Measurements from ENCODE around the gene SPOCK2. TPM values are rescaled to one million over a fixed set of nuclear protein-coding genes. Genes with fewer than 3 reads are reported as not detected.
A peak's percentile ranks its signal among the peaks of the same experiment; 100 is the strongest.

The SPOCK2 gene
- total and polyA plus RNA-seq, 2 of the 13 experiments (the other 11 are each of a cell fraction or from before 2014, with no cell fraction given), result 8.6 to 30.6 TPM

DNA sequence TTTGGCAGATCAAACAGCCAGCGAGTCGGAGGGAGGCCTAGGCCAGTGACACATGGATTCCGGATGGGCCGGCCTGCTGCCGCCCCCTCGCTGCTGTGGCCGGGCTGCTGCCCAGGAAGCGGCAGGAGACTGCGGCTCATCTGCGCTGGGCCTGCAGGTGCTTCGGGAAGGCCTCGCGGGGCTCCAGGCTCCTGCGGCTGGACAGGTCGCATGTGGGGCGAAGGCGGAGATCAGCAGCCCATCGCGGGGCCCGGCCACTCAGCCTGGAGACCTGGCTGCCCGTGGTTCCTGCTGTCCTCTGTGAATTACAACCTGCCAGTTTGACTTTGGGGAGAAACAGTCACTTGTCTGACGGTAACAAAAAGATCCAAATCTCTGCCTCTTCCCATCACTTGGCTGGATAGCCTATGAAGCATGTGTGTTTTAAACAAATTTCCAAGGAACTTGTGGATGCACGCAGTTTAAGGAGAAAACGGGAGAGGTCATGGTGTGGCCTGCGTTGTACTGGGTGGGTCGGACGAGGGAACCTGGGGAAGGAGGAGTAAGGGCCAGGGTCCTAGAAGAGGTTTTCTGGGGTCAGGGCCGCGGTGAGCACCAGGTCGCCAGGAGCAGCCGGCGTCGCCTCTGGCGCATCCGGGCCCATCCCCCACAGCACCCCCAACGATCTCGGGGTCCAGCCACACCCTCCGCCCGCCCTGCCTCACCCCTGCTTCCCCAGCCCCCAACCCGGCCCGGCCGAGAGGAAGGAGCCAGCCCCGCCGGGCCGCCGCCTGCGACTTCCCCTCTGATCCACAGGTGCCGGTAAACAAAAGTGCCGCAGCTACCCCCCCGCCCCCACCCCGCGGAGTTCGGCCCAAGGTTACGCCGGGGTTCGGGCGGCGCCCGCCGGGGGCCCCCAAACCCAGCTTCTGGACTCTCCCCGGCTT, 1.6 kb downstream of the SPOCK2 start (continued):
- TF ChIP-seq, protein P1, sequence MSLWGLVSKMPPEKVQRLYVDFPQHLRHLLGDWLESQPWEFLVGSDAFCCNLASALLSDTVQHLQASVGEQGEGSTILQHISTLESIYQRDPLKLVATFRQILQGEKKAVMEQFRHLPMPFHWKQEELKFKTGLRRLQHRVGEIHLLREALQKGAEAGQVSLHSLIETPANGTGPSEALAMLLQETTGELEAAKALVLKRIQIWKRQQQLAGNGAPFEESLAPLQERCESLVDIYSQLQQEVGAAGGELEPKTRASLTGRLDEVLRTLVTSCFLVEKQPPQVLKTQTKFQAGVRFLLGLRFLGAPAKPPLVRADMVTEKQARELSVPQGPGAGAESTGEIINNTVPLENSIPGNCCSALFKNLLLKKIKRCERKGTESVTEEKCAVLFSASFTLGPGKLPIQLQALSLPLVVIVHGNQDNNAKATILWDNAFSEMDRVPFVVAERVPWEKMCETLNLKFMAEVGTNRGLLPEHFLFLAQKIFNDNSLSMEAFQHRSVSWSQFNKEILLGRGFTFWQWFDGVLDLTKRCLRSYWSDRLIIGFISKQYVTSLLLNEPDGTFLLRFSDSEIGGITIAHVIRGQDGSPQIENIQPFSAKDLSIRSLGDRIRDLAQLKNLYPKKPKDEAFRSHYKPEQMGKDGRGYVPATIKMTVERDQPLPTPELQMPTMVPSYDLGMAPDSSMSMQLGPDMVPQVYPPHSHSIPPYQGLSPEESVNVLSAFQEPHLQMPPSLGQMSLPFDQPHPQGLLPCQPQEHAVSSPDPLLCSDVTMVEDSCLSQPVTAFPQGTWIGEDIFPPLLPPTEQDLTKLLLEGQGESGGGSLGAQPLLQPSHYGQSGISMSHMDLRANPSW (CRISPR knock-in tag; IDR thresholded peaks at IDR 0.05; ENCODE audit: borderline replicate concordance), result no peak
- peak; percentile 52; the same call in 1 of the 2 replicates for TF ChIP-seq TAF1 (CRISPR knock-in tag; IDR thresholded peaks at IDR 0.05)
- TF ChIP-seq, protein P2, sequence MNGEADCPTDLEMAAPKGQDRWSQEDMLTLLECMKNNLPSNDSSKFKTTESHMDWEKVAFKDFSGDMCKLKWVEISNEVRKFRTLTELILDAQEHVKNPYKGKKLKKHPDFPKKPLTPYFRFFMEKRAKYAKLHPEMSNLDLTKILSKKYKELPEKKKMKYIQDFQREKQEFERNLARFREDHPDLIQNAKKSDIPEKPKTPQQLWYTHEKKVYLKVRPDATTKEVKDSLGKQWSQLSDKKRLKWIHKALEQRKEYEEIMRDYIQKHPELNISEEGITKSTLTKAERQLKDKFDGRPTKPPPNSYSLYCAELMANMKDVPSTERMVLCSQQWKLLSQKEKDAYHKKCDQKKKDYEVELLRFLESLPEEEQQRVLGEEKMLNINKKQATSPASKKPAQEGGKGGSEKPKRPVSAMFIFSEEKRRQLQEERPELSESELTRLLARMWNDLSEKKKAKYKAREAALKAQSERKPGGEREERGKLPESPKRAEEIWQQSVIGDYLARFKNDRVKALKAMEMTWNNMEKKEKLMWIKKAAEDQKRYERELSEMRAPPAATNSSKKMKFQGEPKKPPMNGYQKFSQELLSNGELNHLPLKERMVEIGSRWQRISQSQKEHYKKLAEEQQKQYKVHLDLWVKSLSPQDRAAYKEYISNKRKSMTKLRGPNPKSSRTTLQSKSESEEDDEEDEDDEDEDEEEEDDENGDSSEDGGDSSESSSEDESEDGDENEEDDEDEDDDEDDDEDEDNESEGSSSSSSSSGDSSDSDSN (CRISPR knock-in tag; IDR thresholded peaks at IDR 0.05), result peak; percentile 91
- TF ChIP-seq ZNF891 (CRISPR knock-in tag; IDR thresholded peaks at IDR 0.05), result 0 out of 2 replicates have a peak, but pooled peaks have one; percentile 30
- TF ChIP-seq FOXC1 (CRISPR knock-in tag; IDR thresholded peaks at IDR 0.05; ENCODE audit: borderline replicate concordance), result no peak
- 0 out of 2 replicates have a peak, but pooled peaks have one; percentile 46 for TF ChIP-seq ZKSCAN8 (CRISPR knock-in tag; IDR thresholded peaks at IDR 0.05; ENCODE audit: borderline replicate concordance)
- TF ChIP-seq ZNF75D (CRISPR knock-in tag; IDR thresholded peaks at IDR 0.05; ENCODE audit: borderline replicate concordance), result no peak
- TF ChIP-seq, protein P3, sequence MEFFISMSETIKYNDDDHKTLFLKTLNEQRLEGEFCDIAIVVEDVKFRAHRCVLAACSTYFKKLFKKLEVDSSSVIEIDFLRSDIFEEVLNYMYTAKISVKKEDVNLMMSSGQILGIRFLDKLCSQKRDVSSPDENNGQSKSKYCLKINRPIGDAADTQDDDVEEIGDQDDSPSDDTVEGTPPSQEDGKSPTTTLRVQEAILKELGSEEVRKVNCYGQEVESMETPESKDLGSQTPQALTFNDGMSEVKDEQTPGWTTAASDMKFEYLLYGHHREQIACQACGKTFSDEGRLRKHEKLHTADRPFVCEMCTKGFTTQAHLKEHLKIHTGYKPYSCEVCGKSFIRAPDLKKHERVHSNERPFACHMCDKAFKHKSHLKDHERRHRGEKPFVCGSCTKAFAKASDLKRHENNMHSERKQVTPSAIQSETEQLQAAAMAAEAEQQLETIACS (CRISPR knock-in tag; IDR thresholded peaks at IDR 0.05), result no peak
- TF ChIP-seq, protein P4, sequence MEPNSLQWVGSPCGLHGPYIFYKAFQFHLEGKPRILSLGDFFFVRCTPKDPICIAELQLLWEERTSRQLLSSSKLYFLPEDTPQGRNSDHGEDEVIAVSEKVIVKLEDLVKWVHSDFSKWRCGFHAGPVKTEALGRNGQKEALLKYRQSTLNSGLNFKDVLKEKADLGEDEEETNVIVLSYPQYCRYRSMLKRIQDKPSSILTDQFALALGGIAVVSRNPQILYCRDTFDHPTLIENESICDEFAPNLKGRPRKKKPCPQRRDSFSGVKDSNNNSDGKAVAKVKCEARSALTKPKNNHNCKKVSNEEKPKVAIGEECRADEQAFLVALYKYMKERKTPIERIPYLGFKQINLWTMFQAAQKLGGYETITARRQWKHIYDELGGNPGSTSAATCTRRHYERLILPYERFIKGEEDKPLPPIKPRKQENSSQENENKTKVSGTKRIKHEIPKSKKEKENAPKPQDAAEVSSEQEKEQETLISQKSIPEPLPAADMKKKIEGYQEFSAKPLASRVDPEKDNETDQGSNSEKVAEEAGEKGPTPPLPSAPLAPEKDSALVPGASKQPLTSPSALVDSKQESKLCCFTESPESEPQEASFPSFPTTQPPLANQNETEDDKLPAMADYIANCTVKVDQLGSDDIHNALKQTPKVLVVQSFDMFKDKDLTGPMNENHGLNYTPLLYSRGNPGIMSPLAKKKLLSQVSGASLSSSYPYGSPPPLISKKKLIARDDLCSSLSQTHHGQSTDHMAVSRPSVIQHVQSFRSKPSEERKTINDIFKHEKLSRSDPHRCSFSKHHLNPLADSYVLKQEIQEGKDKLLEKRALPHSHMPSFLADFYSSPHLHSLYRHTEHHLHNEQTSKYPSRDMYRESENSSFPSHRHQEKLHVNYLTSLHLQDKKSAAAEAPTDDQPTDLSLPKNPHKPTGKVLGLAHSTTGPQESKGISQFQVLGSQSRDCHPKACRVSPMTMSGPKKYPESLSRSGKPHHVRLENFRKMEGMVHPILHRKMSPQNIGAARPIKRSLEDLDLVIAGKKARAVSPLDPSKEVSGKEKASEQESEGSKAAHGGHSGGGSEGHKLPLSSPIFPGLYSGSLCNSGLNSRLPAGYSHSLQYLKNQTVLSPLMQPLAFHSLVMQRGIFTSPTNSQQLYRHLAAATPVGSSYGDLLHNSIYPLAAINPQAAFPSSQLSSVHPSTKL (CRISPR knock-in tag; IDR thresholded peaks at IDR 0.05), result peak; percentile 23; the same call in 1 of the 2 replicates
- TF ChIP-seq ERF (CRISPR knock-in tag; IDR thresholded peaks at IDR 0.05), result 0 out of 2 replicates have a peak, but pooled peaks have one; percentile 15
- 0 out of 2 replicates have a peak, but pooled peaks have one; percentile 9 for TF ChIP-seq RARA (CRISPR knock-in tag; IDR thresholded peaks at IDR 0.05)

All from HepG2 (cell line).